RWPE1 (cell line): ENCODE data around the gene GYG2.

Experiments
- CTCF ChIA-PET: fragments of 350-600 bp; sonication (Branson Sonifier 250); formaldehyde crosslinking; extraction: SDS; loops from one replicate; lab custom pipeline; 2021; lab: Yijun Ruan, JAX
- POLR2A ChIA-PET: fragments of 400-600 bp; formaldehyde crosslinking; extraction: SDS; loops from one replicate; lab custom pipeline; 2020; ENCODE audit warnings: antibody characterized with exemption; ENCODE audit not compliant: low non-redundant PET; lab: Yijun Ruan, JAX
- DNase-seq: peaks from one replicate; pipeline ENCODE4 v3.0.0; 2012; ENCODE audit warnings: low spot score
- H3K27ac ChIP-seq: fragments of 450-650 bp; 2 replicates; pipeline ENCODE4 v1.5.1; 2017
- CTCF ChIP-seq: fragments of 450-650 bp; conservative IDR thresholded peaks from 2 replicates; pipeline ENCODE4 v1.5.1; 2017; ENCODE audit warnings: low read depth, mild to moderate bottlenecking

The GYG2 gene

GRCh38 chrX:2867206-2867605 lies 38.5 kb downstream of the GYG2 start:
- no peak for DNase-seq
- no peak overlapping the region for H3K27ac ChIP-seq
- ChIA-PET POLR2A (no interaction called here), CTCF (no interaction called here)
- no peak for TF ChIP-seq CTCF

GRCh38 chrX:2870650-2871049 lies 41.9 kb downstream of the GYG2 start:
- no peak overlapping the region for H3K27ac ChIP-seq
- ChIA-PET POLR2A (no interaction called here), CTCF (interaction anchor here (0.6 kb wide), 1 partner anchor 246 kb away, joined by 3 read pairs; no protein-coding TSS in a partner anchor)
- TF ChIP-seq CTCF: no peak
- no peak for DNase-seq

GRCh38 chrX:2871831-2872230 lies 43.1 kb downstream of the GYG2 start:
- POLR2A ChIA-PET: no interaction called here
- CTCF ChIA-PET: no interaction called here
- TF ChIP-seq CTCF: no peak
- H3K27ac ChIP-seq: no peak overlapping the region
- no peak for DNase-seq

- ChIA-PET POLR2A (no interaction called here), CTCF (no interaction called here)
- TF ChIP-seq CTCF: no peak
These were observed 44.0 kb downstream of the GYG2 start for GRCh38 chrX:2872671-2873277.

GRCh38 chrX:2874222-2875135 lies 45.7 kb downstream of the GYG2 start:
- no peak for TF ChIP-seq CTCF
- CTCF ChIA-PET: no interaction called here
- no peak overlapping the region for H3K27ac ChIP-seq
- POLR2A ChIA-PET: interaction anchor here (0.6 kb wide), 2 partner anchors 72 to 171 kb away, joined by 3 to 4 read pairs; no protein-coding TSS in a partner anchor
- DNase-seq: no peak

More at GRCh38 chrX:2872671-2873277, 44.0 kb downstream of the GYG2 start:
- DNase-seq: no peak
- no peak overlapping the region for H3K27ac ChIP-seq

GRCh38 chrX:2875136-2875481 lies 46.4 kb downstream of the GYG2 start:
- TF ChIP-seq CTCF: no peak
- no peak for DNase-seq
- ChIA-PET POLR2A (interaction anchor here (0.6 kb wide), 1 partner anchor 71 kb away, joined by 4 read pairs; no protein-coding TSS in a partner anchor), CTCF (interaction anchor here (0.7 to 0.8 kb wide), 5 partner anchors 24 to 245 kb away, joined by 3 to 7 read pairs (median 4); no protein-coding TSS in a partner anchor)
- H3K27ac ChIP-seq: no peak overlapping the region
